ENCODE results near the gene STIM2. TPM values are rescaled to one million over a fixed set of nuclear protein-coding genes. Genes with fewer than 3 reads are reported as not detected.

STIM2 gene
- total and polyA plus RNA-seq, 2 of the 4 experiments (the other 2 are of a cell fraction), result 16.1 to 27.6 TPM

- no peaks in the 10 kb centered on the region for H3K4me1 ChIP-seq (ENCODE audit: control insufficient read depth, insufficient read depth, low read length)
- no TSS peak for BruUV-seq (replicated peaks)
- H3K27me3 ChIP-seq (ENCODE audit: control insufficient read depth, insufficient read depth, low read length), result no peaks in the 10 kb centered on the region
- no peak overlapping the region for H4K5ac ChIP-seq (ENCODE audit: low read depth, low read length)
- no peaks in the 10 kb centered on the region for H3K9me1 ChIP-seq (ENCODE audit: insufficient read depth, low read length)
- DNase-seq (no peak), ATAC-seq (ENCODE audit: low read depth) (no peak)
- no peak overlapping the region for H3K4me3 ChIP-seq (ENCODE audit: insufficient read depth, low read depth, low read length)
- no peak overlapping the region for H2BK5ac ChIP-seq (ENCODE audit: low read depth, low read length, poor library complexity, severe bottlenecking)
- no peak overlapping the region for H3K27ac ChIP-seq (ENCODE audit: insufficient read depth, low read length)
- H3K4ac ChIP-seq (ENCODE audit: low read depth, low read length), result no peak overlapping the region
- ChIA-PET CTCF (interaction anchor here (0.7 kb wide), 2 partner anchors 16 to 23 kb away, joined by 3 read pairs; no protein-coding TSS in a partner anchor), POLR2A (ENCODE audit: unreplicated experiment) (no interaction called here)
- dilution Hi-C loops (cut with HindIII; ENCODE audit: low sequenced_read_pairs, unreplicated experiment), result no loop called here
- H4K8ac ChIP-seq (ENCODE audit: low read depth in 2 of 2, low read length in 2 of 2), result no peak overlapping the region
- H2AFZ ChIP-seq (replicated peaks; ENCODE audit: low read length, poor library complexity), result no peak overlapping the region
- H2BK20ac ChIP-seq (ENCODE audit: low read depth, low read length), result no peak overlapping the region
- H3K56ac ChIP-seq (ENCODE audit: extremely low read depth, insufficient read depth, low read length), result no peak overlapping the region
- H3K9me3 ChIP-seq (ENCODE audit: control insufficient read depth, insufficient read depth, low read length), result no peaks in the 10 kb centered on the region
- H4K20me1 ChIP-seq (ENCODE audit: insufficient read depth, low read length), result no peaks in the 10 kb centered on the region
- H3K9ac ChIP-seq (ENCODE audit: low read depth, low read length), result no peak overlapping the region
- no peak overlapping the region for H2AK5ac ChIP-seq (ENCODE audit: low read depth, low read length)
- no peak overlapping the region for H3K18ac ChIP-seq (ENCODE audit: low read depth, low read length)
- H2AK9ac ChIP-seq (replicated peaks; ENCODE audit: low read depth, low read length, poor library complexity), result no peak overlapping the region
- H3K79me1 ChIP-seq (ENCODE audit: low read depth in 1 of 2, low read length in 2 of 2), result no peaks in the 10 kb centered on the region
- H2BK15ac ChIP-seq (ENCODE audit: low read depth, low read length), result no peak overlapping the region
- WGBS, 2 experiments (ENCODE audit: extremely low coverage in 2 of 2, insufficient read length in 1 of 2), result no CpG with 5 or more reads among the region's 4 CpGs
- no peak overlapping the region for H3K4me2 ChIP-seq (ENCODE audit: low read depth, low read length)
- TF ChIP-seq MXI1 (IDR thresholded peaks at IDR 0.05; ENCODE audit: borderline replicate concordance, low read depth, low read length), result no peak
- TF ChIP-seq ELK1 (IDR thresholded peaks at IDR 0.05; ENCODE audit: borderline replicate concordance, low read depth, low read length), result no peak
- no peak for TF ChIP-seq USF2 (IDR thresholded peaks at IDR 0.05; ENCODE audit: low read depth, low read length)
- TF ChIP-seq NFE2L2 (IDR thresholded peaks at IDR 0.05; ENCODE audit: low read depth, low read length), result no peak
- no peak for TF ChIP-seq CTCF (conservative IDR thresholded peaks at IDR 0.05; ENCODE audit: low read depth, low read length)
- no peak for TF ChIP-seq RAD21 (IDR thresholded peaks at IDR 0.05; ENCODE audit: low read length)
- no peak for TF ChIP-seq SMC3 (IDR thresholded peaks at IDR 0.05; ENCODE audit: low read depth, low read length)
- TF ChIP-seq MAFK (IDR thresholded peaks at IDR 0.05; ENCODE audit: low read depth, low read length), result no peak
- no peak for TF ChIP-seq FOS (IDR thresholded peaks at IDR 0.05; ENCODE audit: low read depth, low read length)
- TF ChIP-seq RCOR1 (IDR thresholded peaks at IDR 0.05; ENCODE audit: insufficient replicate concordance, low read length), result no peak
- TF ChIP-seq CHD1 (IDR thresholded peaks at IDR 0.05; ENCODE audit: low read depth, low read length), result no peak
- TF ChIP-seq MAZ (IDR thresholded peaks at IDR 0.05; ENCODE audit: borderline replicate concordance, low read depth, low read length), result no peak
- no peak for TF ChIP-seq CEBPB (IDR thresholded peaks at IDR 0.05; ENCODE audit: low read depth, low read length)
- in situ Hi-C loops (cut with MboI; ENCODE audit: low sequenced_read_pairs), result loop anchor here (25.0 kb wide), 5 partner anchors 286 to 1036 kb away; no protein-coding TSS in a partner anchor
- no peak overlapping the region for H4K91ac ChIP-seq (ENCODE audit: insufficient read depth, low read depth, low read length)
- intact Hi-C loops (cut with micrococcal nuclease), result no loop called here
- no peak overlapping the region for H3K23ac ChIP-seq (ENCODE audit: low read depth, low read length)
- no peak overlapping the region for H2BK120ac ChIP-seq (ENCODE audit: low read depth, low read length)
- no peak overlapping the region for H3K14ac ChIP-seq (replicated peaks; ENCODE audit: low read depth, low read length)
- H3K36me3 ChIP-seq (ENCODE audit: control insufficient read depth, insufficient read depth, low read length), result peaks cover 8% of the 10 kb centered on the region
Measured at GRCh38 chr4:27023366-27023765, 162.7 kb downstream of the STIM2 start.
